Raji (cell line): ENCODE results near the gene CRIM1.

ENCODE experiments used
- POLR2A ChIP-seq: IDR thresholded peaks from 2 replicates; pipeline ENCODE4 v1.6.1; 2011; ENCODE audit warnings: low read depth, low read length, control low read depth; ENCODE audit not compliant: insufficient read depth

CRIM1 gene, protein sequence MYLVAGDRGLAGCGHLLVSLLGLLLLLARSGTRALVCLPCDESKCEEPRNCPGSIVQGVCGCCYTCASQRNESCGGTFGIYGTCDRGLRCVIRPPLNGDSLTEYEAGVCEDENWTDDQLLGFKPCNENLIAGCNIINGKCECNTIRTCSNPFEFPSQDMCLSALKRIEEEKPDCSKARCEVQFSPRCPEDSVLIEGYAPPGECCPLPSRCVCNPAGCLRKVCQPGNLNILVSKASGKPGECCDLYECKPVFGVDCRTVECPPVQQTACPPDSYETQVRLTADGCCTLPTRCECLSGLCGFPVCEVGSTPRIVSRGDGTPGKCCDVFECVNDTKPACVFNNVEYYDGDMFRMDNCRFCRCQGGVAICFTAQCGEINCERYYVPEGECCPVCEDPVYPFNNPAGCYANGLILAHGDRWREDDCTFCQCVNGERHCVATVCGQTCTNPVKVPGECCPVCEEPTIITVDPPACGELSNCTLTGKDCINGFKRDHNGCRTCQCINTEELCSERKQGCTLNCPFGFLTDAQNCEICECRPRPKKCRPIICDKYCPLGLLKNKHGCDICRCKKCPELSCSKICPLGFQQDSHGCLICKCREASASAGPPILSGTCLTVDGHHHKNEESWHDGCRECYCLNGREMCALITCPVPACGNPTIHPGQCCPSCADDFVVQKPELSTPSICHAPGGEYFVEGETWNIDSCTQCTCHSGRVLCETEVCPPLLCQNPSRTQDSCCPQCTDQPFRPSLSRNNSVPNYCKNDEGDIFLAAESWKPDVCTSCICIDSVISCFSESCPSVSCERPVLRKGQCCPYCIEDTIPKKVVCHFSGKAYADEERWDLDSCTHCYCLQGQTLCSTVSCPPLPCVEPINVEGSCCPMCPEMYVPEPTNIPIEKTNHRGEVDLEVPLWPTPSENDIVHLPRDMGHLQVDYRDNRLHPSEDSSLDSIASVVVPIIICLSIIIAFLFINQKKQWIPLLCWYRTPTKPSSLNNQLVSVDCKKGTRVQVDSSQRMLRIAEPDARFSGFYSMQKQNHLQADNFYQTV

DNA sequence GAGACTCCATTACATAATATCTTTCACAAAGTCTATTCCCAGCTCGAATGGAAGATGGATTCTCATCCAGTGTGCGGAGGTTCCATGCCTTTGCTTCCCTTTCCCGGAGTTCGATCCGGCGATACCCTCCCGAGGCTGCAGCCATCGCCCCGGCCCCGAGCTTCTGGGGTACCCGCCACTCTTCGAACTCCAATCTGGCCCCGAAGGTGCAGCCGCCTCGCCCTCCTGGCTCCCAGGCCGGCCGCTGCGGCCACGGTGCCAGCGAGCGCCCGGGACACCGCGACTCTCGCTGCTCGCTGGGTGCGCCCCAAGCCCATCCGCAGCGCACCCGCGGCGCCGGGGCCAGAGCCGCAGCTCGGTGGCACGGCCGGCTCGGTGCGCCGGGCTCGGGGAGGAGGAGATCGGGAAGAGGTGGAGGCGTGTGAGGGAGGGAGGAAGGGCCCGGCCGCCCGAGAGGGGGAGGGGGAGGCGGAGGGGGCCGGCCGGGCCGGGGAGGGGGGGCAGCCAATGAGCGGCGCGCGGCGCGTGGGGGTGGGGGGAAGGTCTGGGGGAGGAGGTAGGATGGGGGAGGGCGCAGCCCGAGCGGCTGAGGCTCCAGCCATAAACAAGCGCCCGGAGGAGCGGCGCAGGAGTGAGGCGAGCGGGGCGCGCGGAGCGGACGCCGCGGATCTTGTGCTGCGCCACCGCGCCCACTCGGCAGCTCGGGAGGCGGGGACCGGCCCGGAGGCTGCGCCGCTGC lies at the start of gene CRIM1:
CRIM1 (plus strand) TSS at position 628 of the 739 bp plus-strand sequence. CDS start 515 bp downstream, outside the sequence.
- no peak for TF ChIP-seq POLR2A

DNA sequence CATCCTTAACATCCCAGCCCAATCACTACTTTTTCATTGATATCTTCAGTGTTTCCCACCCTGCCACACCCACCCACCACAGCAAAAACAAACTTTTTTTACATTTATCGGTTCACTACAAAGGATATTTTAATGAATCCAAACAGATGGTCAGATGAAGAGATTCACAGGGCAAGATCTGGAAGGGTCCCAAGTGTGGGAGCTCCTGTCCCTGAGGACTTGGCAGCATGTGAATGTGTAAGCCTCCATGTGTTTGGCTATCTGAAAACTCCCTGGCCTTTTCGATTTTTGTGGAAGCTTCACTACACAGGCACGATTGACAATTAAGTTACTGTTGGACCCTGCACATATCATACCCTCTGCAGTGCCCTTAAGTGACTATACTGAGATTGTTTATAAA lies 48.1 kb upstream of the CRIM1 start:
- no peak for TF ChIP-seq POLR2A

- TF ChIP-seq POLR2A: no peak
Observed at GRCh38 chr2:36318547-36318946, 37.0 kb upstream of the CRIM1 start.

DNA sequence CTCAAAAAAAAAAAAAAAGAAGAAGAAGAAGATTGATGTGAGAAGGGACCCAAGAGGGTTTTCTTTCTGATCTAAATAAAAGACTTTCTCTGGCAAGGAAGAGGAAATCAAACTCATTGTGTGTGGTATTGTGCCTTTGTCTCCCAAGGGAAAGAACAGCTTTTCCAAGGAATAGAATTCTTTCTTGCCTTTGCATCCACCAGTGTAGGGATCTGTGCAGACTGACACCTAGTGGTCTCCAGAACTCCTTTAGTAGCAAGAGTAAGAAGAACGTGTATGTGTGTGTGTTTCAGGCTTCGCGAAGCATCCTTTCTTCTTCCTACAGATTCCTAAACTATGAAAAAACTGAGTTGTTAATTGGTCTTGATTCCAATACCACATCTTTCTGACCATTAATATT lies 33.5 kb upstream of the CRIM1 start:
- TF ChIP-seq POLR2A: no peak

DNA sequence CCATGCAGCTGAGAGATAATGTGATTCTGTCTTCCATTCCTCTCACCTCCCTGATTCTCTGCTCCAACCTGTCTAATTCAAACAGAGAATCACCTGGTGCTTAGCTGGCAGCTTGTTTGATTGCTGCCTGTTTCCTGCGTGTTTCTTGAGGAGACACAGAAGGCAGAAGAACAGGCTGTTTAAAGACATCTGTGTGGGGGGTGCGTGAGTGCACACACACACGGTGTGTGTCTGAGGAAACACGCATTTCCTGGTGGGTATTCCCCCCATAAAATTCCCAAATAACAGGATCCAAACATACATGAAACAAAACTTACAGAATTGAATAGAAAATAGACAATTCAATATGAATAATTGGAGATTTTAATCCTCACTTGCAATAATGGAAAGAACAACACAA lies 29.3 kb upstream of the CRIM1 start:
- TF ChIP-seq POLR2A: no peak

DNA sequence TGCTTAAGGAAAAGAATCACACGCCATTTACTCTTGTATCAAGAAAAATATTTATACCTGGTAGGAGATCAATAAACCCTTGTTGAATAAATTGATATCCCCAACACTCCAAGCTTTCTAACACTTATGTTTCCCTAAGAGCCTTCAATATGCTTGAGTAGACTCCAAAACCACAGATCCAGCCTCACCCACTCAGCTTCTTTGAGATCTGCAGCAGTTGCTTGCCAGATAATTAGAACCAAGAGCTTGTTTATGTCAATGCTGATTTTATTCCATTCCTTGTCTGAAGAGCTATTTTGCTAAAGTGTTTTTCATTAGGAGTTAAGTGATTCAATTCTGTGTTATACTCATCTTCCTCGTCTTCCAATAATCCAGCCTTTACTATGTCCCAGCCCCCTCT lies 26.3 kb upstream of the CRIM1 start:
- TF ChIP-seq POLR2A: no peak

DNA sequence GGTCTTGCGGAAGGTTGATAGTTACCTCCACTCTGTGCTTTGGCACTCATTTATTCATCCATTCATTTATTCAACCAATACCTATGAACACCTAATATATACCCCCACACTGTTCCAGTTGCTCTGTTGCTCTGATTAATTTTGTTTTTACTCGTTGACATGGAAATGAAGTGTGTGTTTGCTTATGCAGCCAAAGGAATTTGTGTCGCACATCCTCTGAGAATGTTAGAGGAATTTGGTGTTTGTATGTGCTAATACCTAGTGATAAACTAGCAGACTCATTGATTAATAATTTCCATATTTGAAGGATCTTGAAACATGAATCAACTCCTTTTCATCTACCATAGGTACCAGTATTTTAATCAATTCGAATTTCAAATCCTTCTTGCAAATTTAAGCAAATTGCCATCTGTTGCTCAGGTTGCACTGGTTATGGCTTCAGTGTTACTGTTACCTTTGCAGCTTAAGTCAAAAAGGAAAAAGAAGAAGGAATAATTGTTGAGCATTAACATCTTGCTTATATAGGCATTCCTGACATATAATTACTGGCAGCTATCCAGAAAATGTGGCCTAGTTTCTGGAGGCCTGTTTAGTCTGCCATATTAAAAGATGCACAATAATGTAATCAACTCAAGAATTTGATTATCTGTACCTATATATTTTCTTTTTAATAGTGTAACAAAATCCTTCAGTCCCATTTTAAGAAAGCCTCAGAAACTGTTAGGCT lies 25.7 kb upstream of the CRIM1 start:
- no peak for TF ChIP-seq POLR2A

DNA sequence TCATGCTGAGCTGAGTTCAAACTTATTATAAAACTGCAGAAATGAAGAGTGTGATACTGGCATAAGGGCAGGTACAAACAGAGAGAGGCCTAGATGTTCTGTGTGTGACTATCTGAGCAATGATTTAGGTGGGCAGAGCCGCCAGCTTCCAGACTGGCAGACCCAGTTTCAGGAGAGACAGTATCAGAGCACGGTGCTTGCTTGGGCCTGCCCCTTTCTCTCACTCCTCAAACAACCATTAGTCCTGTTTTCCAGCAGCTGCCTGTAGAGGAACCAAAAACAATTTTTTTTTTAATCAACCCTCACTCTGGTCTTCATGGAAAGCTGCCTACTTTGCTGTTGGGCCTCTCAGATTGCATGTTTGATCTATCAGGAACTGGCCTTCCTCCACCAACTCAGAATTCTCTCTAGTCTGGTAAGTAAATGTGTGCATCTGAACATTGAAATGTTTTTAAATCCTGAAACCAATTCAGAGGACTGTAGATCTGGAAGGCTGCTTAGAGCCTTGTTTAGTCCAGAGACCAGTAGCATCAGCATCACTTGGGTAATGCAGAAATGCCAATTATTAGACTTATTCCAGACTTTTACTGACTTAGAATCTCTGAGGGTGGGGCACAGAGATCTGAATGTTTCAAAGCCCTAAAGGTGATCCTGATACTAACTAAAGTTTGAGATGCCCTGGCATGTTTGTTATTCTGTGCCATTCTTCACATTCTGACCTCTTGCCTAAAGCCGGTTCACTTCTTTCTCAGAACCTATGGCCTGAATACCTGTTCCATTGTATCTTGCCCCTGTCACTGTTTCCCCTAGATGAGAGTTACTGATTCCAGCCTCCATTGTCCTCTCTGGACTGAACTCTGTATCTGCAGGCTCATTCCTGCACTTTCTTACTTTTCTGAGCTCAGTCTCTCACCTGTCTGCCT lies 24.8 kb upstream of the CRIM1 start:
- no peak for TF ChIP-seq POLR2A

DNA sequence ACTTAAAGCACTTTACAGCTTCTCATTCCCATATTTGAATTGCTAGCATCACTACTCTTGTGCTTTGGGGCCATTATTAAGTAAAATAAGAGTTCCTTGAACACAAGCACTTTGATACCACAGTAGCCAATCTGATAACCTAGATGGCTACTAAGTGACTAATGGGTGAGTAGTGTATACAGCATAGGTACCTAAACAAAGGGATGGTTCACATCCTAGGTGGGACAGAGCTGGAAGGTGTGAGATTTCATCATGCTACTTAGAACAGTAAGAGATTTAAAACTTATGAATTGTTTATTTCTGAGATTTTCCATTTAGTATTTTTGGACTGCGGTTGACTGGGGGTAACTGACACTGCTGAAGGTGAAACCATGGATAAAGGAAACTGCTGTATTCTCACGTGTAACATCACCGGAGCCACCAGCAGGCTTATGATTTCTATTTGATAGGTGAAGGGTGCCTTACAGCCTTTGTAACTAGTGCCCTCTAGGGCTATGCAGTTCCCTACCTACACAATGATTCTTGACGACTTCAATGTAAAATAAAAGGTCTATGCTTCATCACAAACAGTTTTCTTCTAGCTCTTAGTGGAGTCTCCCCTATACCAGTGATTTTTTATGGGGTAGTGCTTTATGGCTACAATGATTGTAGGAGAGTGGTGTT lies 22.1 kb upstream of the CRIM1 start:
- no peak for TF ChIP-seq POLR2A

DNA sequence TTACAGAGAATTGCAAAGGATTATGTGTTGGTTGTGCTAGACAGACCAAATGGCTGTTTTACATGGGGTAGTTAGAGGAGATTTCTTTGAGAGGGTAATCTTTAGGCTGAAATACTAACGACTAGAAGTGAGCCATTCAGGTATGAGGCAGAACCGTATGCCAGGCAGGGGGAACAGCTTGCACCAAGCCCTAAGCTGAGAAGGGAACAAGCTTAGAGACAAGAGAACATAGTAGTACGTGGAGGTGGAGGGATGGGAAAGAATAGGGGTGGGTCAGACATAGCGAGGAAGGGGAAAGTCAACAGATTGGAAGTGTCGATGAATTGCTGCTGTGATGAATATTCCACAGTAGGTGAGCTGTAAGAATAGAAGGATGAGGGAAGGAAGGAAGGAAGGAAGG lies 20.0 kb upstream of the CRIM1 start:
- no peak for TF ChIP-seq POLR2A

- TF ChIP-seq POLR2A: no peak
Observed at GRCh38 chr2:36336321-36336720, 19.3 kb upstream of the CRIM1 start.

DNA sequence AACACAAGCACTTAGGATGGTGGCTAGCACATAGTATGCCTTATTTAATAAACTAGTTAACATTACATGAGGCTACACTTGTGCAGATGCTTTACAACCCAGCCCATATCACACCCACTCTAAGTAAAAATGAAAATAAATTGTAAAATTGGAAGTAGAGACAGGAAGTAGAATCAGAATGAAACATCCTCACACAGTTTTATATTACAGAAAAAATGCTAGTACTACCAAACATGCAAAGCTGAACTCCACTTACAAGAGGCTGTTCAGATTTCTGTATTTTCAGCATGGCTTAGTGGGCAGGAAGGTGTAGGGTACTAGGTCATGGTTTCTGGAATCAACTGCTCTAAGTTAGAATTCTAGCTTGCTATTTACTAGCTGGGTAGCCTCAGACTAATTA lies 18.2 kb upstream of the CRIM1 start:
- TF ChIP-seq POLR2A: no peak
